RWPE1 (cell line): ENCODE results near the gene PPP1R15B.

Source experiments
- CTCF ChIA-PET: fragments of 350-600 bp; sonication (Branson Sonifier 250); formaldehyde crosslinking; extraction: SDS; loops from one replicate; lab custom pipeline; 2021; lab: Yijun Ruan, JAX
- POLR2A ChIA-PET: fragments of 400-600 bp; formaldehyde crosslinking; extraction: SDS; loops from one replicate; lab custom pipeline; 2020; ENCODE audit warnings: antibody characterized with exemption; ENCODE audit not compliant: low non-redundant PET; lab: Yijun Ruan, JAX
- DNase-seq: peaks from one replicate; pipeline ENCODE4 v3.0.0; 2012; ENCODE audit warnings: low spot score
- H3K27ac ChIP-seq: fragments of 450-650 bp; 2 replicates; pipeline ENCODE4 v1.5.1; 2017
- CTCF ChIP-seq: fragments of 450-650 bp; conservative IDR thresholded peaks from 2 replicates; pipeline ENCODE4 v1.5.1; 2017; ENCODE audit warnings: low read depth, mild to moderate bottlenecking

Gene PPP1R15B

GRCh38 chr1:204390751-204391466, 20.7 kb downstream of the PPP1R15B start:
- DNase-seq: no peak
- ChIA-PET CTCF (interaction anchor here (1.1 kb wide), 2 partner anchors 28 to 103 kb away, joined by 4 read pairs; partner anchors contain the start of gene PIK3C2B), POLR2A (no interaction called here)
- no peak for TF ChIP-seq CTCF
- H3K27ac ChIP-seq: no peak overlapping the region

- POLR2A ChIA-PET: interaction anchor here (0.6 kb wide), 1 partner anchor 58 kb away, joined by 3 read pairs; no protein-coding TSS in a partner anchor
- no peak for DNase-seq
- TF ChIP-seq CTCF: no peak
- CTCF ChIA-PET: interaction anchor here (0.6 to 5.4 kb wide), 5 partner anchors 13 to 258 kb away, joined by 3 to 33 read pairs (median 3); partner anchors contain the start of gene GOLT1A
- no peak overlapping the region for H3K27ac ChIP-seq
These were observed 25.9 kb downstream of the PPP1R15B start for GRCh38 chr1:204385727-204386126.

- no peak for TF ChIP-seq CTCF
- peak overlapping the region; percentile 59 for H3K27ac ChIP-seq
- peak; percentile 51 for DNase-seq
- POLR2A ChIA-PET: no interaction called here
- CTCF ChIA-PET: interaction anchor here (0.5 to 5.4 kb wide), 6 partner anchors 9 to 518 kb away, joined by 3 to 33 read pairs (median 4); partner anchors contain the start of gene GOLT1A
These were observed 26.8 kb downstream of the PPP1R15B start for GRCh38 chr1:204384636-204385352.

GRCh38 chr1:204383163-204383904, 28.3 kb downstream of the PPP1R15B start:
- no peak for TF ChIP-seq CTCF
- H3K27ac ChIP-seq: no peak overlapping the region
- CTCF ChIA-PET: no interaction called here
- POLR2A ChIA-PET: no interaction called here
- DNase-seq: no peak

GRCh38 chr1:204382714-204383083, 28.9 kb downstream of the PPP1R15B start:
- CTCF ChIA-PET: interaction anchor here (0.7 kb wide), 1 partner anchor 229 kb away, joined by 3 read pairs; no protein-coding TSS in a partner anchor
- TF ChIP-seq CTCF: no peak
- POLR2A ChIA-PET: interaction anchor here (0.5 kb wide), 1 partner anchor 14 kb away, joined by 6 read pairs; no protein-coding TSS in a partner anchor

More at GRCh38 chr1:204382714-204383083, 28.9 kb downstream of the PPP1R15B start:
- no peak overlapping the region for H3K27ac ChIP-seq
- no peak for DNase-seq
